Panc1 (cell line): ENCODE results near the gene PDE4B.

Experiments
- CTCF ChIP-seq: fragments of 450-650 bp; IDR thresholded peaks from 2 replicates; pipeline ENCODE4 v1.5.1; 2017; ENCODE audit warnings: mild to moderate bottlenecking
- SIN3A ChIP-seq: IDR thresholded peaks from 2 replicates; pipeline ENCODE4 v1.6.1; 2012; ENCODE audit warnings: low read depth, mild to moderate bottlenecking, low read length, moderate library complexity, borderline replicate concordance; ENCODE audit not compliant: insufficient read depth

DNA sequence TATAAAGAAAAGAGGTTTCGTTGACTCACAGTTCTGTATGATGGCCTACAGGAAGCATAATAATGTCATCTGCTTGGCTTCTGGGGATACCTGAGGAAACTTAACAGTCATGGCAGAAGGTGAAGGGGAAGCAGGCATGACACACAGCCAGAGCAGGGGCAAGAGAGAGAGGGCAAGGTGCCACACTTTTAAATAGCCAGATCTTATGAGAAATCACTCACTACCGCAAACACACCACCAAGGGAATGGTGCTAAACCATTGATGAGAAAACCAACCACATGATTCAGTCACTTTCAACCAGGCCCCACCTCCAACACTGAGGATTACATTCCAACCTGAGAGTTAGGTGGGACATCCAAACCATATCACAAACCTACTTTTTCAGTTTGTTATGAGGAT, 495.4 kb downstream of the PDE4B start:
- TF ChIP-seq CTCF (no peak), SIN3A (no peak)
